Stomach smooth muscle (tissue), 2 donors: ENCODE data around the gene PDE11A.

Experiments used
- H3K27ac ChIP-seq: one replicate; pipeline ENCODE4 v1.7.0; 2013; ENCODE audit warnings: mild to moderate bottlenecking, low read length, inconsistent platforms
- H3K27me3 ChIP-seq, 2 donors: one replicate each; pipeline ENCODE4 v1.7.0; 2013; ENCODE audit warnings: low read length in 2 of 2; ENCODE audit not compliant: insufficient read depth in 2 of 2, control insufficient read depth in 1 of 2
- H3K36me3 ChIP-seq, 2 donors: one replicate each; pipeline ENCODE4 v1.7.0; 2013; ENCODE audit warnings: low read length in 2 of 2; ENCODE audit not compliant: control insufficient read depth in 2 of 2, insufficient read depth in 2 of 2
- H3K4me1 ChIP-seq: one replicate; pipeline ENCODE4 v1.7.0; 2013; ENCODE audit warnings: low read length; ENCODE audit not compliant: control insufficient read depth, insufficient read depth
- H3K4me3 ChIP-seq, 2 donors: one replicate each; pipeline ENCODE4 v1.7.0; 2013; ENCODE audit warnings: low read length in 2 of 2
- H3K9ac ChIP-seq, 2 donors: one replicate each; pipeline ENCODE4 v1.7.0; 2013; ENCODE audit warnings: low read length in 2 of 2, mild to moderate bottlenecking in 1 of 2
- H3K9me3 ChIP-seq, 2 donors: one replicate each; pipeline ENCODE4 v1.7.0; 2013; ENCODE audit warnings: low read length in 2 of 2; ENCODE audit not compliant: control insufficient read depth in 2 of 2
- donor health status: healthy.
- donor health status: Pancreatic carcinoma.

Gene PDE11A

DNA sequence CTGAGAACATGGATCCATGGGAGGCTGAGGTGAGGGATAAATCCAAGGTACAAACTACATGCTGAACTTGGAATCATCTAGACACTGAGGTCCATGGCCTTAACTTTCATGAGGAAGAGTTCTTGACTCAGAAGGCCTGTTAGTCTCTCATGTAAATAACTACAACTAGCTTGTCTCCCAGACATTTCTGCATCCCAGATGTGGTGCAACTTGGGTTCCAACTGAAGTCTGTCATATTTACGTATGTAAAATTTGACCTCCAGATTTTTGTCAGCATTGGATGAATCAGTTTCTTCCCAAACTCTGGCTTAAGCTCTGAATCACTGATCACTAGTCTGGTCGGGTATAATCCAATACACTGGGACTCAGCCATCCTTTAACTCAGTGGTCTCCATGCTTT is 306.9 kb downstream of the PDE11A start:
- Histone ChIP-seq H3K36me3 (no peaks in the 10 kb centered on the region), H3K4me3 (no peak overlapping the region), H3K9ac (no peak overlapping the region), H3K4me1 (no peaks in the 10 kb centered on the region), H3K9me3 (no peaks in the 10 kb centered on the region), H3K27ac (no peak overlapping the region), H3K27me3 (peaks cover 0 to 3% of the 10 kb centered on the region in 2 donors)

DNA sequence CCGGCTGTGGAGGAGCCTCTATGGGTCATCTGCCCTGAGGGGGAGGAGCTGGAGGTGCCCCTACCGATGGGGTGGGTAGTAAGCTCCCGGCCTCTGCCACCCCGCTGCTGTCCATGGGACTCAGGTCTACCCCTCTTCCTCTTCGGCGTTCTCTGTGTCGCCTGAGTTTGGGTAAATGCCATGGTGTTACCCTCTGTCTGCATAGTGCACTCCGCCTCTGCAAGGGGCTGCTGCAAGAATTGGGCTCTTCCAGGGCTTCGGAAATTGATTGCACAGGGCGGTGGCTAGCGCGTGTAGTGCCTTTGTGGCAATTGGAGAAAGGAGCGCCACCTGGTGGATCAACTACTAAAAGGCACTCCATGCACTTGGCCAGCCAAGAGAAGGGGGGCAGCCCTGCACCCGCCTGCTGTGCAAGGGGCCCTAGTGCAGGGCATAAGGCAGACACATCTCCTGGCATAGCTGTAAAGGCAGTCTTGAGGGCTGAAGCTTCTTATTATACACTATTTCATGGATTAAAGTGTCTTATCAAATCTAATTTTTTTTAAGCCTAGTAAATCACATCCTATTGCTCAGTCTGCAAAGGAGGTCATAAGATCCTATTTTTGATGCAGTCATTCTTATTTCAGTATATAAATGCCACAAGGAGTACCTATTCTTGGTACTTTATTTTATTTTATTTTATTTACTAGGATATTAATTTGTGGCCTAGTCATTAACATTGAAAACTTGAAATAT is 308.9 kb downstream of the PDE11A start:
- Histone ChIP-seq H3K36me3 (no peaks in the 10 kb centered on the region), H3K9me3 (no peaks in the 10 kb centered on the region), H3K27ac (no peak overlapping the region), H3K4me3 (peak overlapping the region in 1 of 2 donors; percentile 50), H3K4me1 (no peaks in the 10 kb centered on the region), H3K27me3 (peaks cover 0 to 3% of the 10 kb centered on the region in 2 donors), H3K9ac (no peak overlapping the region)

GRCh38 chr2:177759443-177759842 is 313.1 kb downstream of the PDE11A start:
- no peak overlapping the region for H3K27ac ChIP-seq
- no peak overlapping the region for H3K9ac ChIP-seq
- H3K36me3 ChIP-seq: no peaks in the 10 kb centered on the region
- H3K4me3 ChIP-seq: no peak overlapping the region
- peaks cover 7% of the 10 kb centered on the region for H3K4me1 ChIP-seq
- H3K9me3 ChIP-seq: no peaks in the 10 kb centered on the region
- peaks cover 0 to 3% of the 10 kb centered on the region in 2 donors for H3K27me3 ChIP-seq

DNA sequence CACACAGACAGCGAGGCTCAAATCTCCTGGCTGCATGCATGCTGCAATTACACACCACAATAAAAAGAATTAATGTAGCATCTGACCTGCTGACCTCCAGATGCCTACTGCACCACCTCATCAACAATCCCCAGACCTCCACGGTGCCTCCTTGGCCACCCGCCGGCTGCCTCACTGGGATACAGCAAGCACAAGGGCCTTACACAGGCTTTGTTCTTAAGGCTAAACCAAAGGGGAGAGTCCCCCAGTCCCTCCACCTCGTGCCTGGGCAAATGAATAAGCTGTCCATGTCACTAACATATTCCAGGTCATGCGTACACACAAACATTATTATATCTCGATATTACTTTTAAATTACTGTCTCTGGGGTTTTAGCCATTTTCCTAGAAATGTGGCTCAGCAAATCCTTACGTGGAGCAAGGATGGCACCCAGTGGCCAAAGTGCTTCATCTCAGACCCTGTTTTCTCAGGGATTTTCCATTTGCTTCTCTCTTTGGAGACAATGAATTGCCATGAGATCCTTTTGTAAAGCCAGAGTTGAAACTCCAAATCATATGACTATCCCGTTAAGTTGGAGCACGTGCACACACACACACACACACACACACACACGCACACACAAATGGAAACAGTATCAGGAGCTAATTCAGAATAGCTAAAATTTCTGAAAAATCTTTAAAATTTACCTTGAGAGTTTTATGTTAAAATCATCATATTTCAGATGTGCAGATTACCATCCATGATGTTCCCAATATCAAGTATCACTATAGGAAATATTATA is 313.8 kb downstream of the PDE11A start:
- Histone ChIP-seq H3K4me3 (no peak overlapping the region), H3K27me3 (peaks cover 0 to 3% of the 10 kb centered on the region in 2 donors), H3K27ac (no peak overlapping the region), H3K9ac (no peak overlapping the region), H3K36me3 (no peaks in the 10 kb centered on the region), H3K4me1 (peaks cover 13% of the 10 kb centered on the region), H3K9me3 (no peaks in the 10 kb centered on the region)

GRCh38 chr2:177756336-177756735 is 316.2 kb downstream of the PDE11A start:
- Histone ChIP-seq H3K9ac (no peak overlapping the region), H3K27ac (no peak overlapping the region), H3K4me3 (no peak overlapping the region), H3K27me3 (no peaks in the 10 kb centered on the region), H3K36me3 (no peaks in the 10 kb centered on the region), H3K9me3 (no peaks in the 10 kb centered on the region), H3K4me1 (peaks cover 18% of the 10 kb centered on the region)

DNA sequence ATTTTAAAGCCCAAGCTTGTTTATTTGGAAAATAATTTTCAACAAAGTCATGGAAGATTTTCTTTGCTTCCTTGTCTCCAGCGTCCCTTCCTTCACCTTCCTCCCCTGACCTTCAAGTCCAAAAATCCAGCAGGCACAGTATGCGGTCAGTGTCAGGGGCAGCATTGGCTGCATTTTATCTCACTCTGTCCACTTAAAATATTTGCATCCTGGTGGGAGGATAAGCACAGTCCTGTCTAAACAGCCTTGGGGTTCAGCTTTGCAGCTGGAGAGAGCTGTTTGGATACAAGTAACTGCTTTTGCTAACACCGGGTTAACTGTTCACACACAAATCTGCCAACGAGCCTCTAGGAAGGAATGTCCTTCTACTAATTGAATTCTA is 318.1 kb downstream of the PDE11A start:
- Histone ChIP-seq H3K4me3 (no peak overlapping the region), H3K27me3 (no peaks in the 10 kb centered on the region), H3K4me1 (peaks cover 18% of the 10 kb centered on the region), H3K9me3 (no peaks in the 10 kb centered on the region), H3K27ac (peak overlapping the region; percentile 41), H3K9ac (no peak overlapping the region), H3K36me3 (no peaks in the 10 kb centered on the region)

GRCh38 chr2:177753682-177754491 is 318.7 kb downstream of the PDE11A start:
- Histone ChIP-seq H3K4me1 (peaks cover 18% of the 10 kb centered on the region), H3K4me3 (peak overlapping the region in 1 of 2 donors; percentile 3), H3K36me3 (no peaks in the 10 kb centered on the region), H3K9ac (peak overlapping the region in 1 of 2 donors; percentile 20), H3K9me3 (no peaks in the 10 kb centered on the region), H3K27ac (peak overlapping the region; percentile 41), H3K27me3 (no peaks in the 10 kb centered on the region)

DNA sequence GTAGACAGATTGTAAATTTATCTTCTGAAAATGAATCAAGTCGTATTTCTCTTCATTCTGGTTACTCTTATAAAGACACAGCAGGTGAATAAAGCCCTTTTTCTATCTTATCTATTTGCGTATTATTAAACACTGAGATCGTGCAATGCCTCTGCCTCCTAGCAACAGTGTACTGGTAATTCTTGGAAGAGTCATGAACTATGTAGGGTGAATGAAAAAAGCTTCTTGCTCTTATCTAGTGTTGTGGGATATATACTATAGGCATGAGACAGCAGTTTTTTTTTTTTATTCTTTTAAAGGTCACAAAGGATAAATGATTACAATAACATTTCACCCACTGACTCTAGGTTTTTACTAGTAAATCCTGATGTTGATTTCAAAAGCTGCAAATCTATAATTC is 324.2 kb downstream of the PDE11A start:
- Histone ChIP-seq H3K27ac (no peak overlapping the region), H3K4me3 (no peak overlapping the region), H3K27me3 (no peaks in the 10 kb centered on the region), H3K9ac (no peak overlapping the region), H3K36me3 (no peaks in the 10 kb centered on the region), H3K4me1 (peaks cover under 1% of the 10 kb centered on the region), H3K9me3 (no peaks in the 10 kb centered on the region)

DNA sequence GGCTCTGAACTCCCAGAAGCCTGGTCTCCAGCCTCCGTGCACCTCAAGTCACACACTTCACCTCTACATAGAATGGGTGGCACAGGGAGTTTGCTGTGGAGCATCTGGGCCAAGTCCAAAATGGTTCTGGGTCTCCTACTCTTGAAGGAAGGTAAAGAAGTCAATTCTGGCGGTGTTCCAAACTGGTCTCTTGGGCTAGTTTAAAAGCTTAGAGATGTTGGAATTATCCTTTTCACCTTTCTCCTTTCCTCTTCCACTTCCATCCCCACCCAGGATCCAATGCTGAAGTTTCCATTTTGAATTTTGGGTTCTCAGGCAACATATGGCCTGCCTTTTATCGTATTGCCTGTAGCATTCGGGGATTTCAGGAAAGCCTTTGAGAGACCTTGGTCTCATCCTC is 325.2 kb downstream of the PDE11A start:
- Histone ChIP-seq H3K27ac (no peak overlapping the region), H3K36me3 (no peaks in the 10 kb centered on the region), H3K4me3 (no peak overlapping the region), H3K9me3 (no peaks in the 10 kb centered on the region), H3K4me1 (no peaks in the 10 kb centered on the region), H3K9ac (no peak overlapping the region), H3K27me3 (no peaks in the 10 kb centered on the region)

- no peak overlapping the region for H3K9ac ChIP-seq
- H3K9me3 ChIP-seq: no peaks in the 10 kb centered on the region
- H3K27ac ChIP-seq: no peak overlapping the region
- H3K27me3 ChIP-seq: no peaks in the 10 kb centered on the region
- no peaks in the 10 kb centered on the region for H3K36me3 ChIP-seq
- H3K4me1 ChIP-seq: no peaks in the 10 kb centered on the region
- no peak overlapping the region for H3K4me3 ChIP-seq
These were observed 326.2 kb downstream of the PDE11A start for GRCh38 chr2:177746358-177746757.
